Upper lobe of left lung (tissue), 4 donors: ENCODE results near the gene NDUFA8.

Experiments used
- EP300 ChIP-seq, 4 donors: sonication (generic); formaldehyde crosslinking; IDR thresholded peaks; one replicate each; pipeline ENCODE4 v1.5.1; 2017; ENCODE audit warnings: antibody characterized with exemption in 4 of 4, control low read depth in 2 of 4
- POLR2A ChIP-seq, 4 donors: fragments of 450-650 bp; IDR thresholded peaks; one replicate each; pipeline ENCODE4 v1.5.1; 2016 to 2017; ENCODE audit warnings: antibody characterized with exemption in 4 of 4, mild to moderate bottlenecking in 2 of 4
- POLR2AphosphoS5 ChIP-seq, 2 donors: sonication (generic); formaldehyde crosslinking; IDR thresholded peaks; one replicate each; pipeline ENCODE4 v1.5.1; 2017; ENCODE audit warnings: antibody characterized with exemption in 2 of 2

GRCh38 chr9:122132539-122132938 is 27.0 kb downstream of the NDUFA8 start:
- TF ChIP-seq EP300 (IDR thresholded peaks at IDR 0.05) (no peak), POLR2AphosphoS5 (IDR thresholded peaks at IDR 0.05) (no peak), POLR2A (IDR thresholded peaks at IDR 0.05) (no peak)
